Liver (tissue), 9 donors: ENCODE data around the gene AHDC1. TPM values are rescaled to one million over a fixed set of nuclear protein-coding genes. Genes with fewer than 3 reads are reported as not detected.

ENCODE experiments used
- DNase-seq: peaks from one replicate; pipeline ENCODE4 v3.0.0-alpha.2; 2017; ENCODE audit warnings: low spot score
- H3K27ac ChIP-seq, 2 donors: one replicate each; pipeline ENCODE4 v1.7.0; 2013; ENCODE audit warnings: inconsistent platforms in 2 of 2, low read length in 2 of 2, control low read depth in 1 of 2, low read depth in 1 of 2, mild to moderate bottlenecking in 1 of 2
- H3K27me3 ChIP-seq, 4 donors: one replicate each; pipeline versions ENCODE4 v1.6.1 to v1.7.0; 2013; ENCODE audit warnings: low read length in 3 of 4, inconsistent platforms in 1 of 4, mild to moderate bottlenecking in 1 of 4, moderate library complexity in 1 of 4; ENCODE audit not compliant: control insufficient read depth in 4 of 4, insufficient read depth in 4 of 4
- H3K36me3 ChIP-seq, 4 donors: one replicate each; pipeline versions ENCODE4 v1.6.1 to v1.7.0; 2013; ENCODE audit warnings: low read length in 3 of 4, mild to moderate bottlenecking in 3 of 4, low read depth in 1 of 4, moderate library complexity in 1 of 4; ENCODE audit not compliant: control insufficient read depth in 4 of 4, insufficient read depth in 3 of 4
- H3K4me1 ChIP-seq, 4 donors: one replicate each; pipeline versions ENCODE4 v1.6.1 to v1.7.0; 2013; ENCODE audit warnings: low read length in 3 of 4, mild to moderate bottlenecking in 3 of 4, moderate library complexity in 1 of 4; ENCODE audit not compliant: control insufficient read depth in 4 of 4, insufficient read depth in 4 of 4
- H3K4me3 ChIP-seq, 3 donors: one replicate each; pipeline versions ENCODE4 v1.6.1 to v1.7.0; 2013; ENCODE audit warnings: low read length in 3 of 3, control low read depth in 1 of 3, low read depth in 1 of 3, mild to moderate bottlenecking in 1 of 3
- H3K9ac ChIP-seq, 2 donors: one replicate each; pipeline ENCODE4 v1.7.0; 2013; ENCODE audit warnings: low read length in 2 of 2, mild to moderate bottlenecking in 2 of 2, moderate library complexity in 2 of 2, control low read depth in 1 of 2, low read depth in 1 of 2
- H3K9me3 ChIP-seq, 4 donors: one replicate each; pipeline versions ENCODE4 v1.6.1 to v1.7.0; 2013; ENCODE audit warnings: low read length in 3 of 4; ENCODE audit not compliant: control insufficient read depth in 4 of 4
- ATF3 ChIP-seq: IDR thresholded peaks from 2 replicates; pipeline ENCODE4 v1.6.1; 2016; ENCODE audit warnings: antibody characterized with exemption
- CTCF ChIP-seq: fragments of 150-350 bp; IDR thresholded peaks from 2 replicates; pipeline ENCODE4 v1.5.1; 2017; ENCODE audit warnings: improper control_type of control experiment, low read depth, low read length; ENCODE audit not compliant: missing input control
- EGR1 ChIP-seq, 2 donors: IDR thresholded peaks; 2 replicates each; pipeline ENCODE4 v1.6.1; 2016 to 2018; ENCODE audit warnings: antibody characterized with exemption in 2 of 2, low read depth in 2 of 2
- FOXA1 ChIP-seq: IDR thresholded peaks from 2 replicates; pipeline ENCODE4 v1.6.1; 2016; ENCODE audit warnings: antibody characterized with exemption
- FOXA2 ChIP-seq: IDR thresholded peaks from 2 replicates; pipeline ENCODE4 v1.6.1; 2016; ENCODE audit warnings: antibody characterized with exemption
- GABPA ChIP-seq, 2 donors: IDR thresholded peaks in 1 of 2; conservative IDR thresholded peaks in 1 of 2; 2 replicates each; pipeline ENCODE4 v1.6.1; 2016; ENCODE audit warnings: antibody characterized with exemption in 2 of 2, mild to moderate bottlenecking in 1 of 2, moderate library complexity in 1 of 2
- HNF4A ChIP-seq, 2 donors: conservative IDR thresholded peaks; 2 replicates each; pipeline ENCODE4 v1.6.1; 2016; ENCODE audit warnings: antibody characterized with exemption in 2 of 2, mild to moderate bottlenecking in 2 of 2
- HNF4G ChIP-seq: IDR thresholded peaks from 2 replicates; pipeline ENCODE4 v1.6.1; 2016; ENCODE audit warnings: antibody characterized with exemption
- JUND ChIP-seq, 2 donors: IDR thresholded peaks; 2 replicates each; pipeline ENCODE4 v1.6.1; 2016; ENCODE audit warnings: antibody characterized with exemption in 2 of 2
- MAX ChIP-seq: IDR thresholded peaks from 2 replicates; pipeline ENCODE4 v1.6.1; 2016; ENCODE audit warnings: antibody characterized with exemption
- NR2F2 ChIP-seq: IDR thresholded peaks from 2 replicates; pipeline ENCODE4 v1.6.1; 2016; ENCODE audit warnings: antibody characterized with exemption
- RAD21 ChIP-seq, 2 donors: IDR thresholded peaks; 2 replicates each; pipeline ENCODE4 v1.6.1; 2016; ENCODE audit warnings: antibody characterized with exemption in 2 of 2, mild to moderate bottlenecking in 2 of 2
- REST ChIP-seq: IDR thresholded peaks from 2 replicates; pipeline ENCODE4 v1.6.1; 2016; ENCODE audit warnings: antibody characterized with exemption, mild to moderate bottlenecking
- RXRA ChIP-seq, 2 donors: IDR thresholded peaks; 2 replicates each; pipeline ENCODE4 v1.6.1; 2017 to 2018; ENCODE audit warnings: antibody characterized with exemption in 2 of 2, mild to moderate bottlenecking in 1 of 2
- SP1 ChIP-seq: IDR thresholded peaks from 2 replicates; pipeline ENCODE4 v1.6.1; 2018; ENCODE audit warnings: antibody characterized with exemption, mild to moderate bottlenecking
- TAF1 ChIP-seq: conservative IDR thresholded peaks from 2 replicates; pipeline ENCODE4 v1.6.1; 2016; ENCODE audit warnings: antibody characterized with exemption, mild to moderate bottlenecking
- YY1 ChIP-seq: IDR thresholded peaks from 2 replicates; pipeline ENCODE4 v1.6.1; 2016; ENCODE audit warnings: antibody characterized with exemption, mild to moderate bottlenecking
- ZBTB33 ChIP-seq: IDR thresholded peaks from 2 replicates; pipeline ENCODE4 v1.6.1; 2016; ENCODE audit warnings: antibody characterized with exemption
- WGBS: extraction: QIAGEN DNeasy Blood & Tissue Kit; methylation state at CpG from one replicate; pipeline ENCODE4 v1.1.7; 2013; 5-methylcytosine and 5-hydroxymethylcytosine counted together
- polyA plus RNA-seq, 2 donors: library from polyadenylated mRNA; stranded (reverse) in 1 of 2; unstranded in 1 of 2; fragments of 200-250 nt in 1 of 2; fragments of >200 nt in 1 of 2; fragmentation: Nextera tagmentation in 1 of 2; extraction: Ambion mirVana in 1 of 2; gene quantifications; one replicate each; pipeline versions ENCODE4 v1.2.1 to v1.2.3, GENCODE V29; 2013 to 2015
- total RNA-seq, 2 donors: library from RNA; depleted of rRNA; stranded (reverse); fragments of >200 nt; gene quantifications; one replicate each; pipeline ENCODE4 v1.2.3, GENCODE V29; 2014
- donor health status: healthy.
- donor health status: healthy.
- donor health status: healthy.
- donor health status: healthy.
- donor health status: healthy.

Gene AHDC1
- total and polyA plus RNA-seq, 4 donors = 2.4 to 6.5 (median 5.5) TPM

- no peak for TF ChIP-seq MAX
- TF ChIP-seq HNF4A (conservative IDR thresholded peaks at IDR 0.05) = no peak
- TF ChIP-seq EGR1 (IDR thresholded peaks at IDR 0.05; ENCODE audit: low read depth in 2 of 2) = no peak
- no peak for TF ChIP-seq FOXA2
- no peak for TF ChIP-seq SP1
- TF ChIP-seq ATF3 = no peak
- no peak for TF ChIP-seq FOXA1
- no peak for TF ChIP-seq HNF4G
- no peak for TF ChIP-seq CTCF
- H3K9me3 ChIP-seq = no peaks in the 10 kb centered on the region
- H3K9ac ChIP-seq = no peak overlapping the region
- no peak for DNase-seq
- H3K4me1 ChIP-seq = peaks cover 0 to 10% (median 5%) of the 10 kb centered on the region in 4 donors
- no peak overlapping the region for H3K27ac ChIP-seq
- no peak overlapping the region for H3K4me3 ChIP-seq
- H3K36me3 ChIP-seq = peaks cover 2 to 17% (median 9%) of the 10 kb centered on the region in 4 donors
- no peaks in the 10 kb centered on the region for H3K27me3 ChIP-seq
- WGBS = 75% methylated on average over 5 of the region's 5 CpGs
These were observed 58.7 kb downstream of the AHDC1 start for GRCh38 chr1:27545271-27545670.

GRCh38 chr1:27544834-27545233 lies 59.1 kb downstream of the AHDC1 start:
- Histone ChIP-seq H3K4me3 (no peak overlapping the region), H3K36me3 (peaks cover 2 to 17% (median 9%) of the 10 kb centered on the region in 4 donors), H3K27ac (no peak overlapping the region)

More at GRCh38 chr1:27544834-27545233, 59.1 kb downstream of the AHDC1 start:
- WGBS = 87% methylated on average over 7 of the region's 7 CpGs
- Histone ChIP-seq H3K27me3 (no peaks in the 10 kb centered on the region), H3K9me3 (no peaks in the 10 kb centered on the region), H3K9ac (no peak overlapping the region), H3K4me1 (peaks cover 0 to 7% (median 4%) of the 10 kb centered on the region in 4 donors)
- DNase-seq = no peak
- no peak for TF ChIP-seq TAF1
- no peak for TF ChIP-seq ATF3
- TF ChIP-seq GABPA (IDR thresholded peaks at IDR 0.05 in 1 of 2, conservative IDR thresholded peaks at IDR 0.05 in 1 of 2) = no peak
- TF ChIP-seq REST = no peak
- TF ChIP-seq CTCF = no peak
- no peak for TF ChIP-seq FOXA2
- no peak for TF ChIP-seq HNF4A (conservative IDR thresholded peaks at IDR 0.05)
- TF ChIP-seq NR2F2 = no peak
- TF ChIP-seq RAD21 (IDR thresholded peaks at IDR 0.05) = no peak
- TF ChIP-seq RXRA (IDR thresholded peaks at IDR 0.05) = no peak
- no peak for TF ChIP-seq EGR1 (IDR thresholded peaks at IDR 0.05; ENCODE audit: low read depth in 2 of 2)
- TF ChIP-seq JUND (IDR thresholded peaks at IDR 0.05) = no peak
- TF ChIP-seq MAX = no peak
- no peak for TF ChIP-seq FOXA1
- TF ChIP-seq ZBTB33 = no peak
- no peak for TF ChIP-seq HNF4G
- TF ChIP-seq SP1 = no peak
- no peak for TF ChIP-seq YY1
